Endodermal cell (in vitro differentiated cells): ENCODE data around the gene CTRB1. TPM values are rescaled to one million over a fixed set of nuclear protein-coding genes. Genes with fewer than 3 reads are reported as not detected.

Experiments used
- DNase-seq: peaks from one replicate; pipeline ENCODE4 v3.0.0-alpha.2; 2017
- H3K27ac ChIP-seq: 2 replicates; pipeline ENCODE4 v1.5.1; 2013; ENCODE audit warnings: mild to moderate bottlenecking, low read depth, low read length, moderate library complexity
- H3K27me3 ChIP-seq: 2 replicates; pipeline ENCODE4 v1.6.1; 2013; ENCODE audit warnings: mild to moderate bottlenecking, low read length, moderate library complexity; ENCODE audit not compliant: insufficient read depth, control insufficient read depth, poor library complexity, severe bottlenecking
- H3K36me3 ChIP-seq: 2 replicates; pipeline ENCODE4 v1.7.0; 2013; ENCODE audit warnings: mild to moderate bottlenecking, low read length, moderate library complexity; ENCODE audit not compliant: control insufficient read depth, insufficient read depth
- H3K4me1 ChIP-seq: one replicate; pipeline ENCODE4 v1.7.0; 2013; ENCODE audit warnings: low read length; ENCODE audit not compliant: control insufficient read depth, insufficient read depth
- H3K4me3 ChIP-seq: 2 replicates; pipeline ENCODE4 v1.5.1; 2013; ENCODE audit warnings: mild to moderate bottlenecking, low read length, moderate library complexity
- H3K9ac ChIP-seq: 2 replicates; pipeline ENCODE4 v1.6.1; 2013; ENCODE audit warnings: mild to moderate bottlenecking, low read length, moderate library complexity; ENCODE audit not compliant: poor library complexity, severe bottlenecking; ENCODE audit errors: extremely low read depth
- H3K9me3 ChIP-seq: 2 replicates; pipeline ENCODE4 v1.6.1; 2013; ENCODE audit warnings: mild to moderate bottlenecking, low read length, moderate library complexity; ENCODE audit not compliant: control insufficient read depth
- H3K27ac Mint-ChIP-seq: 2 replicates; pipeline ENCODE4 v1.8.0; 2020; ENCODE audit warnings: mixed read lengths
- H3K27me3 Mint-ChIP-seq: 2 replicates; pipeline ENCODE4 v1.8.0; 2021; ENCODE audit warnings: mild to moderate bottlenecking, mixed read lengths; ENCODE audit not compliant: insufficient read depth
- H3K36me3 Mint-ChIP-seq: 2 replicates; pipeline ENCODE4 v1.8.0; 2020; ENCODE audit warnings: low read depth, mixed read lengths
- H3K4me1 Mint-ChIP-seq: 2 replicates; pipeline ENCODE4 v1.8.0; 2020; ENCODE audit warnings: mixed read lengths
- H3K4me3 Mint-ChIP-seq: 2 replicates; pipeline ENCODE4 v1.8.0; 2020; ENCODE audit warnings: mild to moderate bottlenecking, moderate library complexity, mixed read lengths
- H3K9me3 Mint-ChIP-seq: 2 replicates; pipeline ENCODE4 v1.8.0; 2020; ENCODE audit warnings: mild to moderate bottlenecking, mixed read lengths
- CTCF ChIP-seq: fragments of 200-600 bp; sonication (generic); conservative IDR thresholded peaks from 2 replicates; pipeline ENCODE4 v1.5.0; 2021; ENCODE audit warnings: antibody characterized with exemption, mild to moderate bottlenecking
- WGBS, 2 experiments: methylation state at CpG; one replicate each; pipeline versions ENCODE4 v1.1.5 to v1.1.7; 2013; ENCODE audit warnings: missing lambda C conversion rate in 2 of 2, mixed read lengths in 1 of 2; ENCODE audit not compliant: insufficient coverage in 1 of 2, insufficient read length in 1 of 2; 5-methylcytosine and 5-hydroxymethylcytosine counted together
- total RNA-seq, 2 donors: library from RNA; stranded (reverse); fragmentation: NEBNext Ultra II Directional in 1 of 2; extraction: Animal tissue kit (Norgen Biotek cat#: 25700) in 1 of 2; gene quantifications; 2 replicates in 1 of 2; 3 replicates in 1 of 2; pipeline ENCODE4 v1.2.1, GENCODE V29; 2021

CTRB1 gene
- total RNA-seq, 2 donors from 2014 or later, result not detected

- 41 to 71% methylated on average over 3 to 14 of the region's 14 CpGs for WGBS, 2 experiments
- no peak overlapping the region for H3K4me3 ChIP-seq
- no peaks in the 10 kb centered on the region for H3K9me3 ChIP-seq
- H3K27ac ChIP-seq, result peak overlapping the region; percentile 82
- H3K9ac ChIP-seq, result no peak overlapping the region
- H3K27me3 ChIP-seq, result no peaks in the 10 kb centered on the region
- Mint-ChIP-seq H3K4me1 (peaks cover 39% of the 10 kb centered on the region), H3K27me3 (no peaks in the 10 kb centered on the region), H3K27ac (peak overlapping the region; percentile 74), H3K36me3 (no peaks in the 10 kb centered on the region), H3K4me3 (no peak overlapping the region), H3K9me3 (no peaks in the 10 kb centered on the region)
- no peaks in the 10 kb centered on the region for H3K36me3 ChIP-seq
- TF ChIP-seq CTCF, result no peak
- peaks cover 35% of the 10 kb centered on the region for H3K4me1 ChIP-seq
- DNase-seq, result peak; percentile 64
These were observed 38.0 kb downstream of the CTRB1 start for GRCh38 chr16:75256696-75257343.

GRCh38 chr16:75257886-75258806, 39.4 kb downstream of the CTRB1 start:
- no peaks in the 10 kb centered on the region for H3K27me3 ChIP-seq
- WGBS, 2 experiments, result 92 to 95% methylated on average over 13 to 21 of the region's 21 CpGs
- peak overlapping the region; percentile 71 for H3K27ac Mint-ChIP-seq
- H3K27ac ChIP-seq, result peak overlapping the region; percentile 82
- no peak overlapping the region for H3K4me3 ChIP-seq
- DNase-seq, result peak; percentile 50
- peaks cover 42% of the 10 kb centered on the region for H3K4me1 Mint-ChIP-seq
- no peak overlapping the region for H3K4me3 Mint-ChIP-seq
- H3K9me3 Mint-ChIP-seq, result no peaks in the 10 kb centered on the region
- no peak overlapping the region for H3K9ac ChIP-seq
- H3K27me3 Mint-ChIP-seq, result no peaks in the 10 kb centered on the region
- peaks cover 23% of the 10 kb centered on the region for H3K4me1 ChIP-seq
- no peak for TF ChIP-seq CTCF
- H3K9me3 ChIP-seq, result no peaks in the 10 kb centered on the region
- H3K36me3 Mint-ChIP-seq, result no peaks in the 10 kb centered on the region
- no peaks in the 10 kb centered on the region for H3K36me3 ChIP-seq

- WGBS, 2 experiments, result 84% methylated on average over 5 of the region's 6 CpGs; no CpG with 5 or more reads in 1 of the 2 experiments
- Mint-ChIP-seq H3K27me3 (no peaks in the 10 kb centered on the region), H3K4me1 (peaks cover 43% of the 10 kb centered on the region), H3K36me3 (no peaks in the 10 kb centered on the region), H3K27ac (no peak overlapping the region), H3K9me3 (no peaks in the 10 kb centered on the region), H3K4me3 (no peak overlapping the region)
- no peaks in the 10 kb centered on the region for H3K27me3 ChIP-seq
- H3K4me1 ChIP-seq, result peaks cover 19% of the 10 kb centered on the region
- H3K4me3 ChIP-seq, result no peak overlapping the region
- H3K9me3 ChIP-seq, result no peaks in the 10 kb centered on the region
- DNase-seq, result peak; percentile 61
- TF ChIP-seq CTCF, result no peak
- no peaks in the 10 kb centered on the region for H3K36me3 ChIP-seq
- H3K27ac ChIP-seq, result peak overlapping the region; percentile 38
- no peak overlapping the region for H3K9ac ChIP-seq
These were observed 40.0 kb downstream of the CTRB1 start for GRCh38 chr16:75258807-75259141.
